ENCODE results near the gene NCR3LG1. TPM values are rescaled to one million over a fixed set of nuclear protein-coding genes. Genes with fewer than 3 reads are reported as not detected.

The NCR3LG1 gene
- total and polyA plus RNA-seq, 2 donors (not counting 1 experiment from before 2014, with no cell fraction given), result 0.12 to 0.64 TPM

DNA sequence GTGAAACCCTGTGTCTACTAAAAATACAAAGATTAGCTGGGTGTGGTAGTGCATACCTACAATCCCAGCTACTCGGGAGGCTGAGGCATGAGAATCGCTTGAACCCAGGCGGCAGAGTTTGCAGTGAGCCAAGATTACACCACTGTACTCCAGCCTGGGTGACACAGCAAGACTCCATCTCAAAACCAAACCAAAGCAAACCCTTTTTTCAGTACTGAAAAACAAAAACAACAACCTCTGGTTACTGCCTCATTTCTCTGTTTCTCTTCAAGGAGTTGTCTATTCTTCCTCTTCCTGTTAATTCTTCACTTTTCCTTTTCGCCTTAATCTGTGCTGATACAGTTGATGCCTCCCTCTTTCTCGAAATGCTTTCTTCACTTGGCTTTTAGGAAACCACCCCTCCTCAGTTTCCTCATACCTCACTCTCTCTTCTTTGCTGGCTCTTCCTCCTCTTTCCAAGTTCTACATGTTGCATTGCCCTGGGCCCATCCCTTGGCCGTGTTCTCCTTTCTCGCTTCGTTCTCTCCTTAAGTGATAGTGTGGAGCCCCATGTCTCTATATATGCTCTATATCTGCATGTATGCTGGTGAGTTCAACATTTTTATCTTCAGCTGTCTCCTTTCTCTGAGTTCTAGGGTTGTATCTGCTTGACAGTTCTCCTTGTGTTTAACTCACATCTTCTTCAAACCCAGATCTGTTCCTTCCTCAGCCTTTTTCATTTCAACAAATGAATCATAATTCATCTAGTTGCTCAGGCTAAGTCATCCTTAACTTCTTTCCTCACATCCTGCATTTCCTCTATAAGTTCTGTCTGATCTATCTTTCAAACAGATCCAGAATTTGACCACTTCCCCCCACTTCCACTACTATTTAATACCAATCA lies 38.0 kb upstream of the NCR3LG1 start:
- H3K9me3 ChIP-seq (ENCODE audit: control extremely low read depth in 1 of 3, control insufficient read depth in 2 of 3, insufficient read depth in 1 of 3, low read length in 2 of 3), result no peaks in the 10 kb centered on the region
- no peaks in the 10 kb centered on the region for H3K9me3 Mint-ChIP-seq (ENCODE audit: insufficient read depth)
- no peak overlapping the region for H2AFZ ChIP-seq (ENCODE audit: insufficient read depth, low read depth, low read length, poor library complexity, severe bottlenecking)
- ATAC-seq (ENCODE audit: low read depth), result no peak
- WGBS (ENCODE audit: insufficient coverage), result 98% methylated on average over 4 of the region's 8 CpGs
- no peaks in the 10 kb centered on the region for H3K27me3 Mint-ChIP-seq
- H3K79me2 ChIP-seq (ENCODE audit: control insufficient read depth, insufficient read depth, low read length), result no peaks in the 10 kb centered on the region
- peaks cover 2 to 3% of the 10 kb centered on the region in 2 experiments for H3K36me3 ChIP-seq (replicated peaks in 1 of 2; ENCODE audit: control extremely low read depth in 1 of 2, control insufficient read depth in 1 of 2, extremely low read depth in 1 of 2, insufficient read depth in 2 of 2, low read length in 1 of 2)
- TF ChIP-seq, protein P1, sequence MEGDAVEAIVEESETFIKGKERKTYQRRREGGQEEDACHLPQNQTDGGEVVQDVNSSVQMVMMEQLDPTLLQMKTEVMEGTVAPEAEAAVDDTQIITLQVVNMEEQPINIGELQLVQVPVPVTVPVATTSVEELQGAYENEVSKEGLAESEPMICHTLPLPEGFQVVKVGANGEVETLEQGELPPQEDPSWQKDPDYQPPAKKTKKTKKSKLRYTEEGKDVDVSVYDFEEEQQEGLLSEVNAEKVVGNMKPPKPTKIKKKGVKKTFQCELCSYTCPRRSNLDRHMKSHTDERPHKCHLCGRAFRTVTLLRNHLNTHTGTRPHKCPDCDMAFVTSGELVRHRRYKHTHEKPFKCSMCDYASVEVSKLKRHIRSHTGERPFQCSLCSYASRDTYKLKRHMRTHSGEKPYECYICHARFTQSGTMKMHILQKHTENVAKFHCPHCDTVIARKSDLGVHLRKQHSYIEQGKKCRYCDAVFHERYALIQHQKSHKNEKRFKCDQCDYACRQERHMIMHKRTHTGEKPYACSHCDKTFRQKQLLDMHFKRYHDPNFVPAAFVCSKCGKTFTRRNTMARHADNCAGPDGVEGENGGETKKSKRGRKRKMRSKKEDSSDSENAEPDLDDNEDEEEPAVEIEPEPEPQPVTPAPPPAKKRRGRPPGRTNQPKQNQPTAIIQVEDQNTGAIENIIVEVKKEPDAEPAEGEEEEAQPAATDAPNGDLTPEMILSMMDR (IDR thresholded peaks at IDR 0.05), result no peak
- no peak for TF ChIP-seq EZH2 (IDR thresholded peaks at IDR 0.05; ENCODE audit: borderline replicate concordance, insufficient read depth, low read depth, low read length, poor library complexity, severe bottlenecking)
- H3K4me2 ChIP-seq (replicated peaks; ENCODE audit: low read depth, low read length, poor library complexity, severe bottlenecking), result no peak overlapping the region
- CTCF ChIA-PET, result no interaction called here
- POLR2A ChIA-PET, result no interaction called here
- H3K27ac Mint-ChIP-seq, result no peak overlapping the region
- no peak overlapping the region for H3K4me3 Mint-ChIP-seq
- no peak overlapping the region for H3K4me3 ChIP-seq (ENCODE audit: control extremely low read depth in 1 of 5, extremely low read depth in 1 of 5, insufficient read depth in 1 of 5, low read depth in 2 of 5, low read length in 4 of 5)
- intact Hi-C loops (cut with micrococcal nuclease), result no loop called here
- no peak for DNase-seq
- no peaks in the 10 kb centered on the region for H3K27me3 ChIP-seq (replicated peaks in 1 of 4; ENCODE audit: control extremely low read depth in 1 of 4, control insufficient read depth in 3 of 4, insufficient read depth in 4 of 4, low read length in 3 of 4)
- no peak overlapping the region for H3K27ac ChIP-seq (ENCODE audit: low read length in 2 of 2)
- H3K4me1 ChIP-seq (ENCODE audit: control insufficient read depth in 2 of 2, insufficient read depth in 2 of 2, low read length in 2 of 2), result no peaks in the 10 kb centered on the region
- no peaks in the 10 kb centered on the region for H3K4me1 Mint-ChIP-seq
- H4K20me1 ChIP-seq (ENCODE audit: control insufficient read depth, insufficient read depth, low read length, poor library complexity, severe bottlenecking), result no peaks in the 10 kb centered on the region
- no peak overlapping the region for H3K9ac ChIP-seq (ENCODE audit: low read length)

DNA sequence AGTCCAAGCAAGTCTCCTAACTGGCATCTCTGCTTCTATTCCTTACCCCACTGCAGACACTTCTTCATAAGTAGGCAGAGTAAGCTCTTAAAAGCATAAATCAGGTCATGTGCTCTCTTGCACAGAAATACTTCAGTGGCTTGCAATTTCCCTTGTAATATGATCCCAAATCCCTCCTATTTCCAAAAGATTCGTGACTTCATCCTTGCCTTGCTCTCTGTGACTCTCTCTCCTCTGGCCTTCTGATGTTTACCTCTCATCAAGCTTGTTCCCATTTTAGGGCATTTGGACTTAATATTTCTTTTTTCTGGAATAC lies 37.4 kb upstream of the NCR3LG1 start:
- Histone ChIP-seq H3K4me1 (ENCODE audit: control insufficient read depth in 2 of 2, insufficient read depth in 2 of 2, low read length in 2 of 2) (no peaks in the 10 kb centered on the region), H4K20me1 (ENCODE audit: control insufficient read depth, insufficient read depth, low read length, poor library complexity, severe bottlenecking) (no peaks in the 10 kb centered on the region), H3K4me3 (ENCODE audit: control extremely low read depth in 1 of 5, extremely low read depth in 1 of 5, insufficient read depth in 1 of 5, low read depth in 2 of 5, low read length in 4 of 5) (no peak overlapping the region), H3K9me3 (ENCODE audit: control extremely low read depth in 1 of 3, control insufficient read depth in 2 of 3, insufficient read depth in 1 of 3, low read length in 2 of 3) (no peaks in the 10 kb centered on the region), H3K36me3 (replicated peaks in 1 of 2; ENCODE audit: control extremely low read depth in 1 of 2, control insufficient read depth in 1 of 2, extremely low read depth in 1 of 2, insufficient read depth in 2 of 2, low read length in 1 of 2) (peaks cover 2 to 3% of the 10 kb centered on the region in 2 experiments), H2AFZ (ENCODE audit: insufficient read depth, low read depth, low read length, poor library complexity, severe bottlenecking) (no peak overlapping the region), H3K4me2 (replicated peaks; ENCODE audit: low read depth, low read length, poor library complexity, severe bottlenecking) (no peak overlapping the region), H3K27ac (ENCODE audit: low read length in 2 of 2) (no peak overlapping the region), H3K9ac (ENCODE audit: low read length) (no peak overlapping the region), H3K27me3 (replicated peaks in 1 of 4; ENCODE audit: control extremely low read depth in 1 of 4, control insufficient read depth in 3 of 4, insufficient read depth in 4 of 4, low read length in 3 of 4) (no peaks in the 10 kb centered on the region), H3K79me2 (ENCODE audit: control insufficient read depth, insufficient read depth, low read length) (no peaks in the 10 kb centered on the region)
- intact Hi-C loops (cut with micrococcal nuclease), result no loop called here
- H3K4me3 Mint-ChIP-seq, result no peak overlapping the region
- DNase-seq (no peak), ATAC-seq (ENCODE audit: low read depth) (no peak)
- CTCF ChIA-PET, result no interaction called here
- 100% methylated on average over 1 of the region's 1 CpG for WGBS (ENCODE audit: insufficient coverage)
- H3K9me3 Mint-ChIP-seq (ENCODE audit: insufficient read depth), result no peaks in the 10 kb centered on the region
- H3K4me1 Mint-ChIP-seq, result no peaks in the 10 kb centered on the region
- H3K27me3 Mint-ChIP-seq, result no peaks in the 10 kb centered on the region
- TF ChIP-seq, protein P1 (IDR thresholded peaks at IDR 0.05), result no peak
- POLR2A ChIA-PET, result no interaction called here
- no peak overlapping the region for H3K27ac Mint-ChIP-seq
